K562 (cell line): ENCODE data around the gene CHERP. TPM values are rescaled to one million over a fixed set of nuclear protein-coding genes. Genes with fewer than 3 reads are reported as not detected.
A peak's percentile ranks its signal among the peaks of the same experiment; 100 is the strongest.

ENCODE experiments used
- BRCA1 ChIP-seq, 2 experiments: fragments of 450-650 bp in 1 of 2; sonication (generic) in 1 of 2; formaldehyde crosslinking in 1 of 2; IDR thresholded peaks; 2 replicates each; pipeline versions ENCODE4 v1.5.0 to v1.6.1; 2017 to 2020; ENCODE audit warnings: mild to moderate bottlenecking in 1 of 2, missing genetic modification reagents in 1 of 2
- E2F6 ChIP-seq, 2 experiments: IDR thresholded peaks; 2 replicates each; pipeline ENCODE4 v1.6.1; 2011; ENCODE audit warnings: borderline replicate concordance in 1 of 2, control low read depth in 1 of 2, low read depth in 1 of 2, low read length in 1 of 2, mild to moderate bottlenecking in 1 of 2, mixed read lengths in 1 of 2, moderate library complexity in 1 of 2; ENCODE audit not compliant: insufficient read depth in 1 of 2, insufficient read length in 1 of 2, poor library complexity in 1 of 2, severe bottlenecking in 1 of 2; ENCODE audit errors: extremely low read depth in 1 of 2
- E4F1 ChIP-seq: fragments of 250-450 bp; sonication (Bioruptor Pico); IDR thresholded peaks from 2 replicates; pipeline ENCODE4 v1.5.0; 2021; ENCODE audit warnings: mild to moderate bottlenecking, borderline replicate concordance
- EHMT2 ChIP-seq: fragments of 450-650 bp; IDR thresholded peaks from 2 replicates; pipeline ENCODE4 v1.6.1; 2018; ENCODE audit warnings: antibody characterized with exemption
- ESRRA ChIP-seq: fragments of 450-650 bp; IDR thresholded peaks from 2 replicates; pipeline ENCODE4 v1.6.1; 2014; ENCODE audit warnings: low read depth, mild to moderate bottlenecking, moderate library complexity, borderline replicate concordance
- IRF9 ChIP-seq: fragments of 450-650 bp; IDR thresholded peaks from 2 replicates; pipeline ENCODE4 v1.6.1; 2016; ENCODE audit warnings: missing biosample characterization, missing genetic modification characterization
- JUND ChIP-seq, 2 experiments: IDR thresholded peaks; 2 replicates in 1 of 2; 3 replicates in 1 of 2; pipeline ENCODE4 v1.6.1; 2011; ENCODE audit warnings: borderline replicate concordance in 2 of 2, low read depth in 2 of 2, low read length in 2 of 2, improper control_type of control experiment in 1 of 2, missing biosample characterization in 1 of 2, missing genetic modification characterization in 1 of 2, missing genetic modification reagents in 1 of 2
- L3MBTL2 ChIP-seq: fragments of 450-650 bp; IDR thresholded peaks from 2 replicates; pipeline ENCODE4 v1.6.1; 2016; ENCODE audit warnings: mild to moderate bottlenecking, moderate library complexity
- MAZ ChIP-seq, 2 experiments: fragments of 450-650 bp in 1 of 2; sonication (generic) in 1 of 2; formaldehyde crosslinking; IDR thresholded peaks in 1 of 2; conservative IDR thresholded peaks in 1 of 2; 2 replicates each; pipeline versions ENCODE4 v1.4.0 to v1.5.0; 2020; ENCODE audit warnings: mild to moderate bottlenecking in 1 of 2, missing genetic modification reagents in 1 of 2
- PRPF4 ChIP-seq: fragments of 200-400 bp; formaldehyde crosslinking; IDR thresholded peaks from one replicate; pipeline ENCODE4 v1.6.1; 2017; ENCODE audit warnings: low read length, low read depth, mild to moderate bottlenecking; ENCODE audit not compliant: insufficient read depth, poor library complexity, severe bottlenecking
- SIN3A ChIP-seq, 2 experiments: fragments of 150-350 bp in 1 of 2; IDR thresholded peaks; 2 replicates each; pipeline ENCODE4 v1.6.1; 2011 to 2016; ENCODE audit warnings: borderline replicate concordance in 2 of 2, low read depth in 2 of 2, low read length in 2 of 2, mild to moderate bottlenecking in 2 of 2, moderate library complexity in 2 of 2; ENCODE audit not compliant: control insufficient read depth in 1 of 2
- TBP ChIP-seq: optimal IDR thresholded peaks from 2 replicates; pipeline ENCODE3; 2011; ENCODE audit warnings: low read depth, low read length, improper control_type of control experiment
- TCF3 ChIP-seq: sonication (generic); formaldehyde crosslinking; IDR thresholded peaks from 2 replicates; pipeline ENCODE4 v1.4.0; 2020; ENCODE audit warnings: mild to moderate bottlenecking, missing genetic modification reagents
- ZBTB7A ChIP-seq: IDR thresholded peaks from 2 replicates; pipeline ENCODE4 v1.6.1; 2011; ENCODE audit warnings: low read depth, mild to moderate bottlenecking, low read length, moderate library complexity, borderline replicate concordance; ENCODE audit not compliant: control insufficient read depth
- ZFPM2 ChIP-seq: fragments of 250-450 bp; sonication (Bioruptor Pico); IDR thresholded peaks from 2 replicates; pipeline ENCODE4 v1.5.1; 2022; ENCODE audit warnings: mild to moderate bottlenecking
- ZNF695 ChIP-seq: fragments of 450-650 bp; formaldehyde crosslinking; IDR thresholded peaks from 2 replicates; pipeline ENCODE4 v1.4.0; 2020; ENCODE audit warnings: mild to moderate bottlenecking, moderate library complexity
- polyA plus RNA-seq, 8 experiments: library from polyadenylated mRNA; depleted of rRNA in 4 of 8; stranded (reverse) in 5 of 8; unstranded in 3 of 8; fragments of >200 nt; fragmentation: Nextera tagmentation in 2 of 8; fragmentation: Illumina TruSeq in 1 of 8; extraction: Ambion mirVana in 2 of 8; extraction: Trizol in 1 of 8; gene quantifications; 2 replicates each; pipeline versions ENCODE4 v1.2.1 to v1.2.3, GENCODE V29; 2011 to 2014; ENCODE audit warnings: inconsistent platforms in 1 of 8, missing spikeins in 1 of 8
- total RNA-seq, 7 experiments: library from RNA; depleted of rRNA in 6 of 7; stranded (reverse); fragments of >200 nt in 6 of 7; fragmentation: Illumina TruSeq in 2 of 7; extraction: Trizol in 2 of 7; gene quantifications; 2 replicates each; pipeline versions ENCODE4 v1.2.1 to v1.2.3, GENCODE V29; 2011 to 2021; ENCODE audit warnings: low replicate concordance in 1 of 7
- TF ChIP-seq, protein P1 (sequence below), 2 experiments: fragments of 450-650 bp; IDR thresholded peaks; 2 replicates each; pipeline ENCODE4 v1.6.1; 2016

Gene CHERP
- total and polyA plus RNA-seq, 9 of the 15 experiments (the other 6 are each of a cell fraction or from before 2014, with no cell fraction given) = 0.60 to 85.1 (median 7.8) TPM

- TF ChIP-seq E4F1 (CRISPR knock-in tag) (no peak), EHMT2 (0 out of 2 replicates have a peak, but pooled peaks have one; percentile 67), ESRRA (peak; percentile 72; the same call in 1 of the 2 replicates), E2F6 (IDR thresholded peaks at IDR 0.05; ENCODE audit: borderline replicate concordance in 1 of 2, extremely low read depth in 1 of 2, insufficient read depth in 1 of 2, insufficient read length in 1 of 2, low read depth in 1 of 2, low read length in 1 of 2, poor library complexity in 1 of 2, severe bottlenecking in 1 of 2) (peak in 1 of 2 experiments; percentile 31), PRPF4 (no peak), ZFPM2 (CRISPR knock-in tag) (no peak), SIN3A (IDR thresholded peaks at IDR 0.05; ENCODE audit: borderline replicate concordance in 2 of 2, control insufficient read depth in 1 of 2, low read depth in 2 of 2, low read length in 2 of 2) (peak; percentile 43 to 64; a peak in 1 of 4 replicates), MAZ (CRISPR knock-in tag; conservative IDR thresholded peaks at IDR 0.05 in 1 of 2, IDR thresholded peaks at IDR 0.05 in 1 of 2) (no peak), TCF3 (CRISPR knock-in tag) (peak; percentile 24; the same call in 1 of the 2 replicates), L3MBTL2 (peak; percentile 61), ZBTB7A (peak; percentile 52; the same call in 1 of the 2 replicates), TBP (peak; percentile 13), JUND (IDR thresholded peaks at IDR 0.05; ENCODE audit: borderline replicate concordance, low read depth, low read length) (peak; percentile 45; the same call in 1 of the 2 replicates), JUND (tag; IDR thresholded peaks at IDR 0.05; ENCODE audit: borderline replicate concordance, low read depth, low read length) (peak; percentile 5; the same call in 1 of the 3 replicates), BRCA1 (IDR thresholded peaks at IDR 0.05) (no peak), BRCA1 (CRISPR knock-in tag; IDR thresholded peaks at IDR 0.05) (no peak), IRF9 (tag) (no peak), ZNF695 (CRISPR knock-in tag) (no peak)
- TF ChIP-seq, protein P1, sequence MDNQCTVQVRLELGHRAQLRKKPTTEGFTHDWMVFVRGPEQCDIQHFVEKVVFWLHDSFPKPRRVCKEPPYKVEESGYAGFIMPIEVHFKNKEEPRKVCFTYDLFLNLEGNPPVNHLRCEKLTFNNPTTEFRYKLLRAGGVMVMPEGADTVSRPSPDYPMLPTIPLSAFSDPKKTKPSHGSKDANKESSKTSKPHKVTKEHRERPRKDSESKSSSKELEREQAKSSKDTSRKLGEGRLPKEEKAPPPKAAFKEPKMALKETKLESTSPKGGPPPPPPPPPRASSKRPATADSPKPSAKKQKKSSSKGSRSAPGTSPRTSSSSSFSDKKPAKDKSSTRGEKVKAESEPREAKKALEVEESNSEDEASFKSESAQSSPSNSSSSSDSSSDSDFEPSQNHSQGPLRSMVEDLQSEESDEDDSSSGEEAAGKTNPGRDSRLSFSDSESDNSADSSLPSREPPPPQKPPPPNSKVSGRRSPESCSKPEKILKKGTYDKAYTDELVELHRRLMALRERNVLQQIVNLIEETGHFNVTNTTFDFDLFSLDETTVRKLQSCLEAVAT (IDR thresholded peaks at IDR 0.05) = peak in 1 of 2 experiments; percentile 40; a peak in 1 of 4 replicates
Measured at GRCh38 chr19:16587833-16588823, 45.9 kb upstream of the CHERP start (continued).
